Adipose tissue (tissue), 3 donors: ENCODE data around the gene CITED1. TPM values are rescaled to one million over a fixed set of nuclear protein-coding genes. Genes with fewer than 3 reads are reported as not detected.

Source experiments
- H3K27ac ChIP-seq: one replicate; pipeline ENCODE4 v1.5.1; 2013; ENCODE audit warnings: low read depth, low read length
- WGBS, 3 donors: extraction: QIAGEN DNeasy Blood & Tissue Kit; methylation state at CpG; one replicate each; pipeline ENCODE4 v1.1.7; 2013; 5-methylcytosine and 5-hydroxymethylcytosine counted together
- polyA plus RNA-seq, 3 donors: library from polyadenylated mRNA; stranded (reverse); fragments of 200-250 nt; gene quantifications; one replicate each; pipeline ENCODE4 v1.2.3, GENCODE V29; 2013
- donor health status: healthy with polysubstance abuse.
- donor health status: Bipolar disorder and iron deficiency.
- donor health status: healthy.

The CITED1 gene
- polyA plus RNA-seq, 3 donors = 1.4 to 7.8 (median 5.6) TPM

GRCh38 chrX:72276478-72276953, 29.2 kb downstream of the CITED1 start:
- WGBS, 3 donors = 0 to 1% (median 1%) methylated on average over 11 to 18 of the region's 18 CpGs
- H3K27ac ChIP-seq = peak overlapping the region; percentile 75

GRCh38 chrX:72274526-72274925, 31.2 kb downstream of the CITED1 start:
- H3K27ac ChIP-seq = no peak overlapping the region
- 47 to 72% (median 60%) methylated on average over 5 of the region's 5 CpGs for WGBS, 3 donors

GRCh38 chrX:72273718-72274117, 32.0 kb downstream of the CITED1 start:
- 75 to 93% (median 93%) methylated on average over 6 of the region's 6 CpGs for WGBS, 3 donors
- H3K27ac ChIP-seq = no peak overlapping the region

- WGBS, 3 donors = 75 to 87% (median 82%) methylated on average over 3 of the region's 3 CpGs
- H3K27ac ChIP-seq = no peak overlapping the region
Measured at GRCh38 chrX:72272868-72273267, 32.8 kb downstream of the CITED1 start.

- 78 to 81% (median 79%) methylated on average over 3 of the region's 3 CpGs for WGBS, 3 donors
- no peak overlapping the region for H3K27ac ChIP-seq
Measured at GRCh38 chrX:72271812-72272211, 33.9 kb downstream of the CITED1 start.

- WGBS, 3 donors = 44 to 68% (median 62%) methylated on average over 3 of the region's 3 CpGs
- H3K27ac ChIP-seq = no peak overlapping the region
Measured at GRCh38 chrX:72271091-72271788, 34.5 kb downstream of the CITED1 start.

GRCh38 chrX:72270316-72270866, 35.3 kb downstream of the CITED1 start:
- WGBS, 3 donors = 86 to 95% (median 93%) methylated on average over 5 of the region's 5 CpGs
- H3K27ac ChIP-seq = no peak overlapping the region

- 46 to 75% (median 65%) methylated on average over 3 of the region's 3 CpGs for WGBS, 3 donors
- no peak overlapping the region for H3K27ac ChIP-seq
Measured at GRCh38 chrX:72269671-72270251, 36.0 kb downstream of the CITED1 start.

- H3K27ac ChIP-seq = no peak overlapping the region
- WGBS, 3 donors = 82 to 93% (median 86%) methylated on average over 2 of the region's 2 CpGs
Measured at GRCh38 chrX:72268597-72269365, 36.9 kb downstream of the CITED1 start.

- 91 to 96% (median 94%) methylated on average over 3 of the region's 3 CpGs for WGBS, 3 donors
- no peak overlapping the region for H3K27ac ChIP-seq
Measured at GRCh38 chrX:72265263-72265662, 40.5 kb downstream of the CITED1 start.

GRCh38 chrX:72262077-72262476, 43.6 kb downstream of the CITED1 start:
- no peak overlapping the region for H3K27ac ChIP-seq
- WGBS, 3 donors = 37 to 80% (median 72%) methylated on average over 7 of the region's 7 CpGs

GRCh38 chrX:72260448-72260847, 45.3 kb downstream of the CITED1 start:
- H3K27ac ChIP-seq = no peak overlapping the region
- 91 to 98% (median 92%) methylated on average over 3 to 4 of the region's 4 CpGs for WGBS, 3 donors

- H3K27ac ChIP-seq = no peak overlapping the region
- 59 to 76% (median 60%) methylated on average over 6 to 7 of the region's 7 CpGs for WGBS, 3 donors
Measured at GRCh38 chrX:72258174-72258573, 47.5 kb downstream of the CITED1 start.

GRCh38 chrX:72255864-72256263, 49.9 kb downstream of the CITED1 start:
- H3K27ac ChIP-seq = no peak overlapping the region
- WGBS, 3 donors = 82 to 92% (median 89%) methylated on average over 7 of the region's 7 CpGs

- H3K27ac ChIP-seq = no peak overlapping the region
- 13 to 30% (median 21%) methylated on average over 19 to 24 of the region's 24 CpGs for WGBS, 3 donors
Measured at GRCh38 chrX:72255445-72255844, 50.3 kb downstream of the CITED1 start.

GRCh38 chrX:72254816-72255215, 50.9 kb downstream of the CITED1 start:
- WGBS, 3 donors = 15 to 24% (median 21%) methylated on average over 13 to 17 of the region's 17 CpGs
- no peak overlapping the region for H3K27ac ChIP-seq

- H3K27ac ChIP-seq = no peak overlapping the region
Measured at GRCh38 chrX:72253686-72254085, 52.0 kb downstream of the CITED1 start.
